ENCODE data around the gene MRPL51.

DNA sequence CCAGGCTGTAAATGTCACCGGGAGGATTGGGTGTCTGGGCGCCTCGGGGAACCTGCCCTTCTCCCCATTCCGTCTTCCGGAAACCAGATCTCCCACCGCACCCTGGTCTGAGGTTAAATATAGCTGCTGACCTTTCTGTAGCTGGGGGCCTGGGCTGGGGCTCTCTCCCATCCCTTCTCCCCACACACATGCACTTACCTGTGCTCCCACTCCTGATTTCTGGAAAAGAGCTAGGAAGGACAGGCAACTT is 42.6 kb upstream of the MRPL51 start:
- TF ChIP-seq, protein P1, sequence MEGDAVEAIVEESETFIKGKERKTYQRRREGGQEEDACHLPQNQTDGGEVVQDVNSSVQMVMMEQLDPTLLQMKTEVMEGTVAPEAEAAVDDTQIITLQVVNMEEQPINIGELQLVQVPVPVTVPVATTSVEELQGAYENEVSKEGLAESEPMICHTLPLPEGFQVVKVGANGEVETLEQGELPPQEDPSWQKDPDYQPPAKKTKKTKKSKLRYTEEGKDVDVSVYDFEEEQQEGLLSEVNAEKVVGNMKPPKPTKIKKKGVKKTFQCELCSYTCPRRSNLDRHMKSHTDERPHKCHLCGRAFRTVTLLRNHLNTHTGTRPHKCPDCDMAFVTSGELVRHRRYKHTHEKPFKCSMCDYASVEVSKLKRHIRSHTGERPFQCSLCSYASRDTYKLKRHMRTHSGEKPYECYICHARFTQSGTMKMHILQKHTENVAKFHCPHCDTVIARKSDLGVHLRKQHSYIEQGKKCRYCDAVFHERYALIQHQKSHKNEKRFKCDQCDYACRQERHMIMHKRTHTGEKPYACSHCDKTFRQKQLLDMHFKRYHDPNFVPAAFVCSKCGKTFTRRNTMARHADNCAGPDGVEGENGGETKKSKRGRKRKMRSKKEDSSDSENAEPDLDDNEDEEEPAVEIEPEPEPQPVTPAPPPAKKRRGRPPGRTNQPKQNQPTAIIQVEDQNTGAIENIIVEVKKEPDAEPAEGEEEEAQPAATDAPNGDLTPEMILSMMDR (conservative IDR thresholded peaks at IDR 0.05): no peak
- TF ChIP-seq EZH2 (IDR thresholded peaks at IDR 0.05; ENCODE audit: low read depth): no peak

Measured in PC-9 (cell line).